HG02970 (cell line): ENCODE data around the gene NSUN6.
A peak's percentile ranks its signal among the peaks of the same experiment; 100 is the strongest.

Experiments used
- ATAC-seq: cut with Tn5 transposase; IDR thresholded peaks from one replicate; pipeline ENCODE4 v1.9.1; 2021; ENCODE audit warnings: mild to moderate bottlenecking, moderate library complexity, moderate number of reproducible peaks; ENCODE audit not compliant: unreplicated experiment, low FRiP score

Gene NSUN6, protein sequence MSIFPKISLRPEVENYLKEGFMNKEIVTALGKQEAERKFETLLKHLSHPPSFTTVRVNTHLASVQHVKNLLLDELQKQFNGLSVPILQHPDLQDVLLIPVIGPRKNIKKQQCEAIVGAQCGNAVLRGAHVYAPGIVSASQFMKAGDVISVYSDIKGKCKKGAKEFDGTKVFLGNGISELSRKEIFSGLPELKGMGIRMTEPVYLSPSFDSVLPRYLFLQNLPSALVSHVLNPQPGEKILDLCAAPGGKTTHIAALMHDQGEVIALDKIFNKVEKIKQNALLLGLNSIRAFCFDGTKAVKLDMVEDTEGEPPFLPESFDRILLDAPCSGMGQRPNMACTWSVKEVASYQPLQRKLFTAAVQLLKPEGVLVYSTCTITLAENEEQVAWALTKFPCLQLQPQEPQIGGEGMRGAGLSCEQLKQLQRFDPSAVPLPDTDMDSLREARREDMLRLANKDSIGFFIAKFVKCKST

DNA sequence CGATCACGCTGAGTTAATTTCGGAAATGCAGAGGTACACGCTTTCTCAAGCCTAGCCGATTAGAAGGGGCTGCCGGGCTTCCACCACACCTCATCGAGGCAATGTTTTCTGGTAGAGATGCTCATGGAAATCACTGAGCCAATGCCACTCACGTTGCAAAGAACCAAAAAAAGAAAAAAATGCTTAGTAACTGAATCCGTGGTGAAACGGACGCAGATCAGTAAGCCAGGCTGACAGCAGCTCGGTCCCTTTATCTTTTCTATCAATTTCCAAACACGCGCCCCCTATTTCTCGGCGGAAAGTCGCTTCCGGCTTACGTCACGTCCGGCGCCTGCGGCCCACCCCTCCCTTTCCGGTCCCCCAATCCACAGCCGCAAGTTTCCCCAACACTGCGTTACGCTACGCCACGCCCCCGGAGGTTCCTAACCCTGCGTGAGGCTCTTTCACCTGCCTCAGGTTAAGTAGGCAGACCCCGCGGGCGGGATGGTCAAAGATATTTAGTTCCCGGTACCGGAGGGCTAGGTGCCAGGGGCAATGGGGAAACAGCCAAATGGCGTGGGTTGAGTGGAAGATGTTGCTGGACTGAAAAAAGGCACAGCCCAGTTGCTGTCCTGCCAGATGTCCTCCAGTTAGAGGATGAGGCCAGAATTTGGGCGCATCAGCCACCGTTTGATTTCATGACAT, at the start of gene NSUN6:
TSS of gene NSUN6 (minus strand) at position 264 of the 684 bp plus-strand sequence. CDS start 384 bp downstream, outside the sequence.
- peak; percentile 97 for ATAC-seq

DNA sequence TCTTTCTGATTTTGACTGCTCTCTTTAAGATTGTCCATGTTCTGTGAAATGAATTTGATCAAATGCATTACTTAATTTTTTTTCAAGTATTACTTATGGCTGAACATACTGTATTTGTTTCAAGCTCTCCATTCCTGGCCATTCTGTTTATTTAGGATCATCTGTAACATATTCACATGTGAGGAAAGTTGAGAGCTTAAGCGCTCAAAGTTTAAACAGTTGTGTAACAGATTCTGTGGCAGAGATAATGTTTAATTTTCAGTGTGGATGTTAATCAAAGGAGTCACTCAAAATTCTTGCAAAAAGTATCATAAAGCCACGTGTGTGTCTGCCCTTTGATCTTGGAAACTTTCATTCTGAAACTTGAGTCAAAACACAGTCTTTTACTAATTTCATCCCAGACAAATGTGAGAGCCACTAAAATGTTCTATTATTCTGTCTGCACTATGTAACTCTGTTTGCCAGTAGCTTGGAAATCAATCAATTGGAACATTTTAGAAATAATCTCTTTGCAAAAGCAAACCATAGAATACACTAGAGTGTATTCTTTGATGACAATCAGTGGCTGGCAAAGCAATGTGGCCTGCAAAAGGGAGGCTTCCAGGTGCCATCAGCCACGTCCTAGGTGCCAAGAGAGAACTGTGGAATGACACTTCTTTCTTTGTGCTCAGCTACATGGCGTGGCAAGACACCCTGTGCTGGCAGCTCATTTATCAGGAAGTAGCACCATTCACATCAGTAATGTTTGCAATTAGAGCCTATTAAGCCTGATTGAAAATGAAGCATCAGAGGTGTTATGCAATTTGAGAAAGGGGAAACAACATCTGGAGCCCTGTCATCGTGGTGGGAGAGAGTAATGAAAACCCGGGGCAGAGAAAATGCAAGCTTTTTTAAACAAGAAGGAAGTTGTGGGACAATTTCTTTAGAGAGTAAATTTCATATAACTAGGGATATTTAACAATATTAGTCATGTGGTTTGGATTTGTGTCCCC, 48.8 kb upstream of the NSUN6 start:
- no peak for ATAC-seq

DNA sequence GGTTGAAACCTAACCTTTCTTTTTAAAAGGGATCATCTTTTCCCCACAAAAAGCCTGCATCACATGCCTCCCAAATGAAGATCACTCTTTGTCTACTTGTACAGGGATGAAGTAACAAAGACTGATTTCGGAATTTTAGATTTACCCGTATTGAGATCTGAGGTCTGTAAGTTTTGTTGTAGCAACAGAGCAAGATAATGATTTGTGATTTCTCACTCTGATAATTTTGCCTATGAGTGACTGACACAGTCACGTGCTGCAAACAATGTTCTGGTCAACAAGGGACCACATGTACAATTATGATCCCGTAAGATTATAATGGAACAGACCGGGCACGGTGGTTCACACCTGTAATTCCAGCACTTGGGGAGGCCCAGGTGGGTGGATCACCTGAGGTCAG, 39.2 kb upstream of the NSUN6 start:
- ATAC-seq: no peak

DNA sequence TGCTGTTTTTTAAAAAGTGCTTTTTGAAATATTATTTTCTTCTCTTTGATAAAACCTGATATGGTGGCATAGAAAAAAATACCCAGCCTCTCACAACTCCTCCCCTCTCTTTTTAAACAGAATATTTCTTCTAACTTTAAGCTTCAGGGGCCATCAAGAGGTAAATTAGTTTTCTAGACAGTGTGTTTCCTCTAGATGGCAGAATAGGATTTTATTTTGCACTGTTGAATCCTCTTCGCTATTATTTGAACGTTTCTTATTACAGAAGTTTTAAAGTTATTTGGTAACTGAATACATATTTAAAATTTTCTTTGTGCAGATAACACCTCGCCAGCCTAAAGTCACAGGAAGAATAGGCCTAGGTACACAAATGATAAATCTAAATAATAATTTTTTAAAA, 38.1 kb upstream of the NSUN6 start:
- ATAC-seq: no peak

DNA sequence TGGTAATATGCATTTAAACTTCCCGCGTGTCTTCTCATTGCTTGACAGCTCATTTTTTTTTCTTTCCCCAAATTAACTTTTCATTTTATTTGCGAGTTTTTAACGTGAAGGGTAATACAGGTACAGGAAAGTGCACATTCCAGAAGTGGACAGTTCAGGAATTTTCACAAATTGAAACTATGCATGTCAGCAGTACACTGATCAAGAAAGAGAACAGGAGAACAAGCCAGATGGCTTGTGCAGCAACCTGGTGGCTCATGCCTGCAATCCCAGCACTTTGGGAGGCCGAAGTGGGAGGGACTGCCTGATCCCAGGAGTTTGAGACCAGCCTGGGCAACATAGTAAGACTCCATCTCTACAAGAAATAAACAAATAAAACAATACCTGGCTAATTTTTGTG, 36.3 kb upstream of the NSUN6 start:
- ATAC-seq: no peak

DNA sequence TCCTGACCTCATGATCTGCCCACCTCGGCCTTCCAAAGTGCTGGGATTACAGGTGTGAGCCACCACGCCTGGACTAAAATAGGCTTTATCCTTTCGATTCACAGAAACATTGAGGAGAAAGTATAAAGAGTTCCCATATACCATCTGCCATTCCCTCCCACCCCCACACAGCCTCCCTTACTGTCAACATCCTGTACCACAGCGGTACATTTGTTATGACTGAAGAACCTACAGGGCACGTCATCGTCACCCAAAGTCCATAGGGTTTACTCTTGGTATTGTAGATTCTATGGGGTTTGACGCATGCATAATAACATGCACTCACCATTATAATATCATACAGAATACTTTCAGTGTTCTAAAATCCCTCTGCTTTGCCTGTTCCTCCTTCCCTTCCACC, 35.8 kb upstream of the NSUN6 start:
- no peak for ATAC-seq

DNA sequence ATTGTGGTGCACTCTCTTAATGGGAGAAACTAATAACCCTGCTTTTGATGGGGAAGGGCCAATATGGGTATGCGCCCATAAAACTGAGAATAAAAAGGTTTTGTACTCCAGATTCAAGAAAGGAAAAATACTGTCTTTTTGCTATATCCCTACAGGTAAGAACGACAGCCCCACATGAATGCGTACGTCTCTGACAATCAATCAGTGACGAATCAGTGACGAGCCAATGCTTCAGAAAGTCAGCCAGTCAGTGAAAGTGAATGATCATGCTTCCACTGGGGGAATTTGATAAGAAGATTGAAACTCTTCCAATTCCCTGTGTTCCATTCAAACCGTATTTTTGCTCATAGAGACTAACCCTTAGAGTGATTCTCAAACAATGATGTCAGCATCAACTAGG, 34.2 kb upstream of the NSUN6 start:
- no peak for ATAC-seq

DNA sequence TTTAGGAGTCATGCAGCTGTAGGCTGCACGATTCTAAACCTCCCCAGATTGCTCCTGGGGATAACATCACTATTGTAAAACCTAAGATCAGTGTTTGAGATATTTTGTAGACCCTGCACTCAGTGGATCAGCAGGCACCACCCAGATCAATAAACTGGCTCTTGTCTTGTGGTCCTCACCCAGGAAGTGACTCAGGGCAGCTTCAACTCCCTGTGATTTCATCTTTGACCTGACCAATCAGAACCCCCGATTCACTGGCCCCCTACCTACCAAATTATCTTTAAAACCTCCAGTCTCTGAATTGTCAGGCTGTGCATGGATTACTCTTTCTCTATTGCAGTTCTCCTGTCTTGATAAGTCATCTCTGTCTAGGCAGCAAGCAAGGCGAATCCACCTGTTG, 33.6 kb upstream of the NSUN6 start:
- ATAC-seq: no peak

DNA sequence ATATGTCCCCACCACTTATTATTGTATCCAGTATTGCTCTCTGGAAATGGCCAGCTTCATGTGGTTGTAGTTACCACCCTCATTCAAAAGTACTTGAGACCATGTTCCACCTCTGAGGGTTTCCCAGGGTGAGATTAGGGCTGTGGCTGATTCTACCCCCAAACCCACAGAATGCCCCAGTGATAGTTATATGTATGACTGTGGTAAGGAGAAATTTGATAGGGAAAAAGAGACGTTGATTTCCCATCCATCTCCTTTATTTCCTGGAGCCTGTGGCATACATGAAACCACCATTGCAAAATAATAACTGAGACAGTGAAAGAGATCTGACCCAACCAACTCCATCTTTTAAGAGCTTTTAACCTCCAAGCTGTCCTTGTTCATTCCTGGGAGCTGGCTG, 33.0 kb upstream of the NSUN6 start:
- no peak for ATAC-seq

DNA sequence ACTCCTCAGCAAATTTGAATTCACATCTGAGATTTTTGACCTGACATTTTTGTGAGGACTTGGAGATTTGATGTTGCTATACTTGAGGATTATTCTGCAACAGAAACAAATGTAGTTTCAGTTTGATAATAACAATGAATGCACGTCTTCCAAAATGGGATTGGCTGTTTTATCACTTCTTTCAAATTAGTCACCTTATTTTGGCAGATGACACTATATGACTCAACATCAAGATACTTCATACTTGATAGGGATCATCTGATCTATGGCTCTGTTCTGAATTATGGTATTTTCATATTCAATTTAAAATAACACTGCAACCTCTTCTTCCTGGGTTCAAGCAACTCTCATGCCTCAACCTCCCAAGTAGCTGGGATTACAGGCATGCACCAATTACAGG, 32.0 kb upstream of the NSUN6 start:
- ATAC-seq: no peak

DNA sequence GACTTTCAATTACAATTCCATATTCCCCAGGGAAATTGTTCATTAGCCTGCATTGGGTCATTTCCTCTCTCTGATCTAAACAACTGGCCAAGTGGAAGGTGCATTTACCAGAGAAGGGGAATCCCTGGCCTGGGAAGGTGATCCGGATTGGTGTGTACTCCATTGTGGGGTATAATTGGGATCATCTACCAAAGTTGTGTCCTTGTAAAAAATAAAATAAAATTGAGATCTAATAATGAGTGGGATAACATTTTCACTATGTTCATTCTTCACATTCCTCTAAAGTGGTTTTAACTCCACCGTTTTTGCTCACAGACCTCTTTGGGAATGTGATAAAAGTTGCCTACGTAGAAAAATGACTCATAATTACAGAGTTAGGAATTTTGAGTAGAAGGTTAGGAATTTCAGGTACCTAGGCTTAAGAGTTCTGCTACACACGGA, 30.6 kb upstream of the NSUN6 start:
- ATAC-seq: no peak

DNA sequence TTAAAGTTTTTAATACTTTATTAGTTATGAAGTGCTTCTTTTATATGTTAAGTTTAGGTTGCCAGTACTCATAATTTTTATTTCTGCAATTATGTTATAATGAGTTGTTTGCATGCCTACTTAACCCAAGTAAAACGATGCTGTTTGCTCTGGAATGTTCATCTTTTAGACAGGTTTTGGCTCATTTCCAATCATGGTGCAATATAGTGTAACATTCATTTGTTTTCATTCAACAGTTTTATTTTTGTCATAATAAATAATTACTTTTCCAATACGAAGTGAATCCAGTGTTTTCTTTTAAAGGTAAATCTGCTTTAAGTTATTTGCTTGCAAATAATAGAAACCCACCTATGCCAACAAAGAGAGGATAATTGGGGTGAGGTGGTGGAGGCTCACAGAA, 30.0 kb upstream of the NSUN6 start:
- no peak for ATAC-seq

DNA sequence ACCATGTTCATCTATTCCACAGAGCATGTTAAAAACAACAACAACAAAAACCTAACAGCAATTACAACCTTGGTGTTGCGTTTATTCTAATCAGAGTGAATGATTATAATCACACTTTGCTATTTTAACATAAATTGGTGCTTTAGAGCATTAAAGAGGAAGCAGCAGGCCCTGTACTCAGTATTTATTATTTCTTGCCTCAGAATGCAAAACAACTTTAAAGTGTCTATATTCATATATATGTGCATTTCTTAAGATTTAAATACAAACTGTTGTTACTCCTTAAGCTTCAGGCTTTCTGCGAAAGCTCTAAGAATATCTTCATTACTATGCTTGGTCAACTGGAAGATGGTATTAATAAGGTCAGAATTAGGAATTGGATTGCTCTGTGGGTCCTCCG, 29.4 kb upstream of the NSUN6 start:
- ATAC-seq: no peak

DNA sequence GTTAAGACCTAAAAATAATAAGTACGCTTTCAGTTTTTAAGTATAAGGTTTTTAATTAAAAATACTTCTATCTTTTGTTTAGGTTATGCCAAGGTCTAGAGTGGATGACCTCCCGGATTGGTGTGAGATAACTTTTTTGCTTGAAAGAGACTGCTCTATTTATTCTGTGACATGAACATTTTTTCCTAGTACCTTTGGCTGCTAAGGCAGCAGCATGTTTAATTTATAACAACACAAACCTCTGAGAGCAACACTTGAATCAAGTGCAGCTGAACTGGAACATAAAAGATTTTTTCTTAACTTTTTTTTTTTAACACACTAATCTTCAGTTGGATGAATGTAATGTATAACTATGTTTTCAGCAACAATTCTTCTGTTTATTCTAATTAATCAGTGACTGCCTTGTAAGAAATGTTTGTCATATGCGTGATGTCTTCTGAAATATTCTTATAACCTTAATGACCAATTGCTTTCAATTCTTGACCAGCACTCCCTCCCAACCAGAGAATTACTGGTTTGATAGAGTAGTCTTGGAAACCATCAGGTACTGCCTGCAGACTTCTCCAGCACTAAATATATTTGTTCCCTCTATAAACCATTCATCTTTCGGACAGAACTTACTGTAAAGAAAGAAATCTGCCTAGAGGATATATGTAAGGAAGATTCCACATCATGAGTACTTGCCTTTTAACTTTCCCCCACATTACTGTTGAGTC, 23.9 kb upstream of the NSUN6 start:
- ATAC-seq: no peak

DNA sequence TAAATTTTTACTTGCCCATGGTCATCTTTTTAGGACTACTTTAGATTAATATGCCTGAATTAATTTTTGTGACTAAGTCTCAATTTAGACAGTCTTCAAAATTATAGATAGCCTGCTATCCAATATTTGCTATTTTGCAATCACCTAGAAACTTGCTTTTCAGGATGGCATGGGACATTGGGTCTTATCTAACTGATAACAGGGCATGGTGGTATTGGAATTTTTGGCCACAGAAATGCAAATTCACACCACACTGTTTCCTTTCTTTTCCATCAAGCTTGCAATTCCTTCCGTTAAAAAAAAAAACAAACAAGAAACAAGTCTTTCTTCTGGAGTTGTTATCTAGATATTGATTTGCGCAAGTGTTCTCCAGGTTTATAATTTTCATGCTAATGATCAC, 16.6 kb upstream of the NSUN6 start:
- no peak for ATAC-seq

DNA sequence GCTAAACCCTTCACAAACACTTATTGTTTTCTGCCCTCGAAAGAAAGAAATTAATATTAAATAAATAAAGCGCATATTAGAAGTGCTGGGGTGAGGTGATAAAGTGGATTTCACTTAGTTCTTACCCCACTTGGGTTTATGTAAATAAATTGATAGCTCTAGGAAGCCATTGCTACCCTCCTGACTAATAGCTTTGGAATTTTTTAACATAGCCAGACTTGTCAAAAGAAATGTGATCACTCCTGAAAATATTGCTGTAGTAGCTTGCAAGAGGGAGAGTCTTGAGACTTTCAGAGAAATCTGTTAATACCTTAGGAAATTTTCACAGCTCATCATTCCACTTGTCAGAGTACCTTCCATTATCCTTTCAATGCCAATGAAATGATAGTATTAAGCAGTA, 15.4 kb upstream of the NSUN6 start:
- ATAC-seq: no peak

DNA sequence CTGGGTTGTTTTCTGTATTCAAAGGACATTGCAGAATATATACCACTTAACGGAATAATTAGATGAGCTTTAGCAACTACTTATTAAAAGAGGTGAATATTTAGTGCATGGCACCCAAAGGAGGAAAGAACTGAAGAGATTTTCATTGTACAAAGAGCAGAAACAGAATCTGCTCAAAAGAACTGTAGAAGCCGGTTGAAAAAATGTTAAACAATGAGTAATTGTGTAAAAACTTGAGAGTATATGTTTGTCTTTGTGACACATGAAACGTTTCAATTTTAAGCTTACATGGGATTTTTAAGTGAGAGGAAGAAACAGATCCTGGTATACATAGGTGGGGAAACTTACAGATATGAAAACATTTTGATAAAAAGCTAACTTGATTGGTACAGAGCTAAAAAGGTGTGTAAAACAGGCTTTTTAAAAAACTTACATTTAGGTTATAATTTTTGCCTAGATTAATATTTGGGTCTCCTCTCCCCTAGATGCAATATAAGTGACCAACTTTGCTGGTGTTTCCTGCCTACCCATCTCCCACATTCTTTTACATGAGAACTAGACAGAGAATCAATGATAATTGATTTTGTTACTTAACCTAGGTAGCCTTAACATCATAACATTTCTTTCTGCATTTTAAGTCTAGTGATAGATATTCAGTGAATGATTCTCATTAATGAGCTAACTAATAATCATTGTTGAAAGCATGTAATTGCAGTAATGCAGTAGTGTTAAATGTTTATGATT, 14.6 kb upstream of the NSUN6 start:
- ATAC-seq: no peak

DNA sequence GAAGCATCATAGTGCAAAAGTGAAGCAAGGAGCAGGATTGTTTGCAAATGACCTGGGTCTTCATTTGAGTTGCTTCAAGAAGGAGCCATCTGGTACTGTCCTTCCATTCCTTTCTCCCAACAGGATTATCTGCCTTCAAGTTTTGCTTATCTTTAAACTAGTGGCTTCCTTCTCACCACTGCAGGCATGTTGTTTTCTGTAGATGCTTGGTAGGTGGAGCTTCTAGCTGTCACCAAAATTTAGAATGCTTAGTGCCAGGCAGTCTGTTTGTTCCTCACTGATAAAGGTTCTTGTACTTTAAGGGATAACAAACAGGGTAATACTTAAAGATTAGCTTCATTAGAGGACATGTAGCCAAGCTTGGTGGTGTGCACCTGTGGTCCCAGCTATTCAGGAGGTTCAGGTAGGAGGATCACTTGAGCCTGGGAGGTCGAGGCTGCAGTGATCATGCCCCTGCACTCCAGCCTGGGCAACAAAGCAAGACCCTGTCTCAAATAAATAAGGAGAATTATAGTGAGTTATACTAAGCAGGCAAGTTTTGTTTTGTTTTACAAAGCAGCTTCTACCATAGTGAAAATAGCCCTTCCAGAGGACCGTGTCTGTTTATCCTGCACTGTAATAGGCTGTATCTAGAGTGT, 13.6 kb upstream of the NSUN6 start:
- no peak for ATAC-seq
